Upper lobe of left lung (tissue), 6 donors: ENCODE measurements around the gene MAPKBP1. TPM values are rescaled to one million over a fixed set of nuclear protein-coding genes. Genes with fewer than 3 reads are reported as not detected.

Source experiments
- ATAC-seq, 2 donors: fragments of 200-7000 bp; cut with Tn5 transposase; one replicate each; pipeline ENCODE4 v1.9.1; 2022; ENCODE audit warnings: mild to moderate bottlenecking in 2 of 2, moderate library complexity in 2 of 2; ENCODE audit not compliant: low FRiP score in 2 of 2
- DNase-seq, 2 donors: peaks; one replicate each; pipeline ENCODE4 v3.0.0-alpha.2; 2019 to 2020
- H3K27ac ChIP-seq, 4 donors: fragments of 200-600 bp; sonication (generic); one replicate each; pipeline ENCODE4 v1.5.1; 2016 to 2019
- H3K27me3 ChIP-seq, 4 donors: fragments of 200-600 bp; sonication (generic); one replicate each; pipeline ENCODE4 v1.5.1; 2017 to 2019
- H3K36me3 ChIP-seq, 4 donors: fragments of 200-600 bp; sonication (generic); one replicate each; pipeline ENCODE4 v1.5.1; 2016 to 2019
- H3K4me1 ChIP-seq, 4 donors: fragments of 200-600 bp; sonication (generic); one replicate each; pipeline ENCODE4 v1.5.1; 2018 to 2019
- H3K4me3 ChIP-seq, 4 donors: fragments of 200-600 bp; sonication (generic); one replicate each; pipeline ENCODE4 v1.5.1; 2017 to 2019; ENCODE audit warnings: mild to moderate bottlenecking in 2 of 4, moderate library complexity in 1 of 4
- H3K9me3 ChIP-seq, 4 donors: fragments of 200-600 bp; sonication (generic); one replicate each; pipeline ENCODE4 v1.5.1; 2018 to 2019
- CTCF ChIP-seq, 6 experiments: fragments of 450-650 bp in 4 of 6; fragments of 200-600 bp in 2 of 6; sonication (generic) in 2 of 6; IDR thresholded peaks; one replicate each; pipeline ENCODE4 v1.5.1; 2016 to 2019; ENCODE audit warnings: antibody characterized with exemption in 6 of 6
- EP300 ChIP-seq, 4 donors: sonication (generic); formaldehyde crosslinking; IDR thresholded peaks; one replicate each; pipeline ENCODE4 v1.5.1; 2017; ENCODE audit warnings: antibody characterized with exemption in 4 of 4, control low read depth in 2 of 4
- POLR2A ChIP-seq, 4 donors: fragments of 450-650 bp; IDR thresholded peaks; one replicate each; pipeline ENCODE4 v1.5.1; 2016 to 2017; ENCODE audit warnings: antibody characterized with exemption in 4 of 4, mild to moderate bottlenecking in 2 of 4
- POLR2AphosphoS5 ChIP-seq, 2 donors: sonication (generic); formaldehyde crosslinking; IDR thresholded peaks; one replicate each; pipeline ENCODE4 v1.5.1; 2017; ENCODE audit warnings: antibody characterized with exemption in 2 of 2
- WGBS, 2 donors: methylation state at CpG; one replicate each; pipeline ENCODE4 v1.1.5; 2017 to 2018; 5-methylcytosine and 5-hydroxymethylcytosine counted together
- total RNA-seq, 6 donors: library from RNA; depleted of rRNA in 4 of 6; stranded (reverse); fragments of >200 nt in 4 of 6; gene quantifications; one replicate each; pipeline versions ENCODE4 v1.1.0 to v1.2.1, GENCODE V29; 2016 to 2021
- donor health status: DM: no; HTN: no; CAD: no; lungs with moderate emphysema.
- donor health status: DM: no; HTN: yes; CAD: no; lungs with severe emphysema.

MAPKBP1 gene
- total RNA-seq, 6 donors from 2014 or later: 12.8 to 83.8 (median 26.8) TPM

- peak in 1 of 4 donors; percentile 1 for TF ChIP-seq EP300 (IDR thresholded peaks at IDR 0.05)
- TF ChIP-seq CTCF (IDR thresholded peaks at IDR 0.05): no peak
- TF ChIP-seq POLR2A (IDR thresholded peaks at IDR 0.05): no peak
- TF ChIP-seq POLR2AphosphoS5 (IDR thresholded peaks at IDR 0.05): peak in 1 of 2 donors; percentile 16
- no peaks in the 10 kb centered on the region for H3K27me3 ChIP-seq
- no peaks in the 10 kb centered on the region for H3K9me3 ChIP-seq
- ATAC-seq: peak; percentile 31 to 82
- H3K36me3 ChIP-seq: no peaks in the 10 kb centered on the region
- peaks cover 20 to 29% (median 26%) of the 10 kb centered on the region in 4 donors for H3K4me1 ChIP-seq
- DNase-seq: no peak
- peak overlapping the region; percentile 33 to 81 (median 49) for H3K27ac ChIP-seq
- H3K4me3 ChIP-seq: no peak overlapping the region
- 29 to 33% methylated on average over 3 to 5 of the region's 5 CpGs for WGBS, 2 donors
These were observed 16.7 kb downstream of the MAPKBP1 start for GRCh38 chr15:41790756-41791546.

- 79 to 95% methylated on average over 3 to 4 of the region's 4 CpGs for whole genome bisulfite sequencing, 2 donors
- DNase-seq (no peak), ATAC-seq (no peak)
- no peaks in the 10 kb centered on the region for H3K27me3 ChIP-seq
- H3K36me3 ChIP-seq: no peaks in the 10 kb centered on the region
- TF ChIP-seq CTCF (IDR thresholded peaks at IDR 0.05): no peak
- TF ChIP-seq POLR2AphosphoS5 (IDR thresholded peaks at IDR 0.05): no peak
- TF ChIP-seq POLR2A (IDR thresholded peaks at IDR 0.05): no peak
- TF ChIP-seq EP300 (IDR thresholded peaks at IDR 0.05): no peak
- no peak overlapping the region for H3K4me3 ChIP-seq
- H3K9me3 ChIP-seq: no peaks in the 10 kb centered on the region
- H3K4me1 ChIP-seq: peaks cover 25 to 35% (median 32%) of the 10 kb centered on the region in 4 donors
- H3K27ac ChIP-seq: peak overlapping the region; percentile 33 to 81 (median 49)
These were observed 17.3 kb downstream of the MAPKBP1 start for GRCh38 chr15:41791547-41791937.

GRCh38 chr15:41792000-41792637 is 17.8 kb downstream of the MAPKBP1 start:
- Histone ChIP-seq H3K27me3 (no peaks in the 10 kb centered on the region), H3K9me3 (no peaks in the 10 kb centered on the region), H3K36me3 (no peaks in the 10 kb centered on the region), H3K4me1 (peaks cover 27 to 41% (median 37%) of the 10 kb centered on the region in 4 donors), H3K27ac (no peak overlapping the region), H3K4me3 (no peak overlapping the region)
- WGBS, 2 donors: 89 to 90% methylated on average over 5 of the region's 5 CpGs
- no peak for TF ChIP-seq CTCF (IDR thresholded peaks at IDR 0.05)
- ATAC-seq (no peak), DNase-seq (no peak)

GRCh38 chr15:41794081-41794480 is 19.8 kb downstream of the MAPKBP1 start:
- Histone ChIP-seq H3K9me3 (no peaks in the 10 kb centered on the region), H3K4me1 (peaks cover 27 to 42% (median 39%) of the 10 kb centered on the region in 4 donors), H3K27me3 (no peaks in the 10 kb centered on the region), H3K27ac (no peak overlapping the region), H3K36me3 (no peaks in the 10 kb centered on the region), H3K4me3 (no peak overlapping the region)
- WGBS, 2 donors: 81 to 88% methylated on average over 4 of the region's 4 CpGs
- no peak for TF ChIP-seq POLR2AphosphoS5 (IDR thresholded peaks at IDR 0.05)
- no peak for TF ChIP-seq POLR2A (IDR thresholded peaks at IDR 0.05)
- TF ChIP-seq EP300 (IDR thresholded peaks at IDR 0.05): no peak
- TF ChIP-seq CTCF (IDR thresholded peaks at IDR 0.05): no peak
- no peak for DNase-seq
- no peak for ATAC-seq
